Left ventricle myocardium inferior (tissue), 1 donor: ENCODE results near the gene TWF2. TPM values are rescaled to one million over a fixed set of nuclear protein-coding genes. Genes with fewer than 3 reads are reported as not detected.
A peak's percentile ranks its signal among the peaks of the same experiment; 100 is the strongest.

ENCODE experiments used
- DNase-seq: peaks from one replicate; pipeline ENCODE4 v3.0.0-alpha.2; 2020
- H3K27ac ChIP-seq: fragments of 200-600 bp; replicated peaks from 2 replicates; pipeline ENCODE4 v1.8.0; 2021
- H3K27me3 ChIP-seq: fragments of 200-600 bp; 2 replicates; pipeline ENCODE4 v1.8.0; 2021; ENCODE audit warnings: low read depth
- H3K36me3 ChIP-seq: fragments of 200-600 bp; 2 replicates; pipeline ENCODE4 v1.8.0; 2021
- H3K4me1 ChIP-seq: fragments of 200-600 bp; 2 replicates; pipeline ENCODE4 v1.8.0; 2021
- H3K4me3 ChIP-seq: fragments of 200-600 bp; 2 replicates; pipeline ENCODE4 v1.8.0; 2021; ENCODE audit warnings: mild to moderate bottlenecking, moderate library complexity
- H3K9me3 ChIP-seq: fragments of 200-600 bp; replicated peaks from 2 replicates; pipeline ENCODE4 v1.8.0; 2021
- CTCF ChIP-seq: fragments of 200-600 bp; IDR thresholded peaks from 2 replicates; pipeline ENCODE4 v1.8.0; 2021; ENCODE audit warnings: antibody characterized with exemption, mild to moderate bottlenecking, borderline replicate concordance
- intact Hi-C: fragments of 100-400 bp; cut with micrococcal nuclease; formaldehyde crosslinking; loops from one replicate; pipeline ENCODE4 v1.11.0; 2022
- total RNA-seq: library from RNA; stranded (reverse); fragmentation: NEBNext Ultra II Directional; extraction: Animal tissue kit (Norgen Biotek cat#: 25700); gene quantifications from one replicate; pipeline ENCODE4 v1.2.1, GENCODE V29; 2021
- donor health status: DM: no; HTN: yes; CAD: no; lungs with severe emphysema.

The TWF2 gene
- total RNA-seq, 1 donor from 2014 or later: 115 TPM

DNA sequence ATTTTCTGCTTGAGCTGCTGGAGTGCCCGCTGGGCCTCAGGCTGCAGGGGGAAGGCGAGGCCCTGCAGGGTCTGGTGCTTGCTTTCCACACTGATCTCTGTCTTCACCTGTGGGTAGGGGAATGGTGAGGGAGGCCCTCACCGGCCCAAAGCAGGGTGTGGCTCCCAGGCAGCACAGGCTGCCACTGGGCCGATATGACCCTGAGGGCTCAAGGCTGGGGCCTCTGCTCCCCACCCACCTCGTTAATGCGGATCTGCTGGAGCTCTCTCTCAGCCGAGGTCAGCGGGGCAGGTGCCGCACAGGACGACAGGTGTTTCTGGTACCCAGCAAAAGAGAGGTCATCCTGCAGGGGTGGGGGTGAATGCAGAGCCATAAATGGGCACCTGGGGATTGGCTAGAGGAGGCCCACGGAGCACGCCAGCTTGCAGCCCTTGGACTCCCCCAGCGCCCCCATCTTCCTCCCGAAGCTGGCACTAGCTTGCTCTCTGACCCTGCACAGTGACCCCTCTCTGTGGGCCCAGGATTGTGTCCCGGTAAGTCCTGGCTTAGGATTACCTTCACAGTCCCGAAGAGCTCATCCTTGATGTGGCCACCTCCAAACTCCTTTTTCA is 8.0 kb downstream of the TWF2 start:
- H3K4me3 ChIP-seq: no peak overlapping the region
- no peak for DNase-seq
- H3K9me3 ChIP-seq: no peaks in the 10 kb centered on the region
- peaks cover 40% of the 10 kb centered on the region for H3K4me1 ChIP-seq
- no peaks in the 10 kb centered on the region for H3K27me3 ChIP-seq
- H3K36me3 ChIP-seq: peaks cover 59% of the 10 kb centered on the region
- intact Hi-C loops: no loop called here
- no peak for TF ChIP-seq CTCF
- peak overlapping the region; percentile 40 for H3K27ac ChIP-seq

GRCh38 chr3:52230461-52230860 is 8.5 kb downstream of the TWF2 start:
- Histone ChIP-seq H3K4me3 (no peak overlapping the region), H3K27ac (no peak overlapping the region), H3K36me3 (peaks cover 59% of the 10 kb centered on the region), H3K4me1 (peaks cover 35% of the 10 kb centered on the region), H3K27me3 (no peaks in the 10 kb centered on the region), H3K9me3 (no peaks in the 10 kb centered on the region)
- TF ChIP-seq CTCF: no peak
- intact Hi-C loops: no loop called here
- no peak for DNase-seq

- intact Hi-C loops: loop anchor here (5.0 kb wide), 1 partner anchor 113 kb away; no protein-coding TSS in a partner anchor
- no peak for DNase-seq
- H3K36me3 ChIP-seq: peaks cover 59% of the 10 kb centered on the region
Observed at GRCh38 chr3:52229656-52230055, 9.3 kb downstream of the TWF2 start.

GRCh38 chr3:52228751-52229291 is 10.1 kb downstream of the TWF2 start:
- Histone ChIP-seq H3K27ac (no peak overlapping the region), H3K36me3 (peaks cover 59% of the 10 kb centered on the region), H3K27me3 (no peaks in the 10 kb centered on the region), H3K4me1 (peaks cover 24% of the 10 kb centered on the region), H3K9me3 (no peaks in the 10 kb centered on the region), H3K4me3 (no peak overlapping the region)
- no peak for TF ChIP-seq CTCF
- DNase-seq: no peak
- intact Hi-C loops: loop anchor here (5.0 kb wide), 1 partner anchor 113 kb away; no protein-coding TSS in a partner anchor

More at GRCh38 chr3:52229656-52230055, 9.3 kb downstream of the TWF2 start:
- TF ChIP-seq CTCF: no peak
- no peaks in the 10 kb centered on the region for H3K27me3 ChIP-seq
- no peak overlapping the region for H3K27ac ChIP-seq
- H3K9me3 ChIP-seq: no peaks in the 10 kb centered on the region
- no peak overlapping the region for H3K4me3 ChIP-seq
- H3K4me1 ChIP-seq: peaks cover 27% of the 10 kb centered on the region

- Histone ChIP-seq H3K4me3 (no peak overlapping the region), H3K4me1 (peaks cover 21% of the 10 kb centered on the region), H3K27ac (no peak overlapping the region), H3K36me3 (peaks cover 57% of the 10 kb centered on the region), H3K9me3 (no peaks in the 10 kb centered on the region), H3K27me3 (no peaks in the 10 kb centered on the region)
- intact Hi-C loops: loop anchor here (5.0 kb wide), 1 partner anchor 114 kb away; no protein-coding TSS in a partner anchor
- no peak for DNase-seq
- no peak for TF ChIP-seq CTCF
Observed at GRCh38 chr3:52228266-52228665, 10.7 kb downstream of the TWF2 start.
